ENCODE measurements around the gene RAD51B.

Gene RAD51B

DNA sequence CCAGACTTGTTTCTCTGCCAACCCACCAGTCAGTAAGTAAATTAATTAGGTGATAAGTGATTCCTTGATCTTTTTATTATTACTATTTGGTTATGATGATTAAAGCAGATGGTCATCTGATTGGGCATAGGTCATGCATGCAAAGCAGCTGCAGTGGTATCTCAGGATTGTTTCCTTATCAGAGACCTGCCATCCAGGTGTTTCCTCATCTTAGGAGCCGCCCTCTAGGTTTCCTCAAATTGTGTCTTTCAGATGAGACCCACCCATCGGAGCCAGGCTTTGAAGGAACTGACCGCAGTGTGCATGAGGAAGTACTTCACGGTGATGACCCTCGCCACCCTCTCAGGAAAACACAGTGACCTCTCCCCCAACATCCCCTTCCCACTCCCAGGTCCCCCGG lies 910.0 kb downstream of the RAD51B start:
- Histone ChIP-seq H3K36me3 (ENCODE audit: control insufficient read depth in 2 of 2, insufficient read depth in 1 of 2, low read length in 2 of 2) (no peaks in the 10 kb centered on the region), H3K4me3 (ENCODE audit: low read depth, low read length) (no peak overlapping the region), H3K9me3 (ENCODE audit: control insufficient read depth, insufficient read depth, low read depth, low read length) (no peaks in the 10 kb centered on the region), H3K4me1 (ENCODE audit: control insufficient read depth, insufficient read depth, low read length) (no peaks in the 10 kb centered on the region), H3K27ac (ENCODE audit: extremely low read depth, low read depth, low read length) (no peak overlapping the region)
- no peak for TF ChIP-seq ZNF555 (tag by site-specific recombination; conservative IDR thresholded peaks at IDR 0.05)
- TF ChIP-seq ZSCAN23 (tag by site-specific recombination; IDR thresholded peaks at IDR 0.05), result no peak
- no peak for TF ChIP-seq ZNF596 (tag by site-specific recombination; IDR thresholded peaks at IDR 0.05)
- no peak for TF ChIP-seq OVOL3 (tag by site-specific recombination; IDR thresholded peaks at IDR 0.05)
- TF ChIP-seq PRDM4 (tag by site-specific recombination; IDR thresholded peaks at IDR 0.05), result no peak
- no peak for TF ChIP-seq BCL6B (tag by site-specific recombination; IDR thresholded peaks at IDR 0.05)
- no peak for TF ChIP-seq HIC1 (tag by site-specific recombination; IDR thresholded peaks at IDR 0.05)
- TF ChIP-seq ZNF341 (tag by site-specific recombination; IDR thresholded peaks at IDR 0.05; ENCODE audit: low read depth), result no peak
- TF ChIP-seq BCL11B (tag by site-specific recombination; IDR thresholded peaks at IDR 0.05; ENCODE audit: low read depth), result no peak
- no peak for TF ChIP-seq ZNF354C (tag by site-specific recombination; IDR thresholded peaks at IDR 0.05; ENCODE audit: borderline replicate concordance, low read depth)
- TF ChIP-seq RBAK (tag by site-specific recombination; IDR thresholded peaks at IDR 0.05), result no peak
- TF ChIP-seq SP3 (tag by site-specific recombination; IDR thresholded peaks at IDR 0.05), result no peak
- TF ChIP-seq ZNF391 (tag by site-specific recombination; IDR thresholded peaks at IDR 0.05; ENCODE audit: borderline replicate concordance, low read depth), result no peak
- TF ChIP-seq PATZ1 (tag by site-specific recombination; IDR thresholded peaks at IDR 0.05), result no peak
- TF ChIP-seq REST (tag by site-specific recombination; IDR thresholded peaks at IDR 0.05), result no peak
- ChIA-PET POLR2A (no interaction called here), CTCF (interaction anchor here (0.6 kb wide), 1 partner anchor 47 kb away, joined by 3 read pairs; no protein-coding TSS in a partner anchor)

Data from HEK293 (cell line).